ENCODE data around the gene EFCAB8.

DNA sequence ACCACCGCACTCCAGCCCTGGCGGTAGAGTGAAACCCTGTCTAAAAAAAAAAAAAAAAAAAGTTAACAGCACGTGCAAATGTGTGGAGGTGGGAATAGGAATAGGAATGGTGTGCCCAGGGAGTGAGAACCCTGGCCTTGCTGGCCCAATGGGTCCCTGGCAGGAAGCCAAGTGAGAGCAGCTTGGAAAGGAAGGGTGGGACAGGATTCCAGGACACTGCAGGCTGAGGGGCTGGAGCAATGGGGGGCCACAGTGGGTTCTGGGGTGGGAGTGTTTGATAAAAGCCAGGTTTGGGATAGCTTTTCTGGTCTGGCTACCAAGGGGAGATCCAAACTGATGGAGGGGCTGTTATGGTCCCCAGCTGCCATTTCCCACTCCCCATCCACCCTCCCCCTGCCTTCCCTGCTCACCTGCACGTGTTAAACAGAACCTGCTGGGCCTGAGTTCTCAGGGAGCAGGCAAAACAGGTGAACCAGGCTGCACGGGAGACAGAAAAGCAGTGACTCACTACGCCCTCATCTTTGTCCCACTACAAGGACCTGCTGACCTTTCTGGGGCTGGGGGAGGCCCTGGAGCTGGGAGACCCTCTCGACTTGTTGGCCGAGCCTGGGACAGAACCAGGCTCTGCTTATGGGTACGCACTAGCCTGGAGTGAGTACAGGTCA, 142.2 kb downstream of the EFCAB8 start:
- TF ChIP-seq, protein P1, sequence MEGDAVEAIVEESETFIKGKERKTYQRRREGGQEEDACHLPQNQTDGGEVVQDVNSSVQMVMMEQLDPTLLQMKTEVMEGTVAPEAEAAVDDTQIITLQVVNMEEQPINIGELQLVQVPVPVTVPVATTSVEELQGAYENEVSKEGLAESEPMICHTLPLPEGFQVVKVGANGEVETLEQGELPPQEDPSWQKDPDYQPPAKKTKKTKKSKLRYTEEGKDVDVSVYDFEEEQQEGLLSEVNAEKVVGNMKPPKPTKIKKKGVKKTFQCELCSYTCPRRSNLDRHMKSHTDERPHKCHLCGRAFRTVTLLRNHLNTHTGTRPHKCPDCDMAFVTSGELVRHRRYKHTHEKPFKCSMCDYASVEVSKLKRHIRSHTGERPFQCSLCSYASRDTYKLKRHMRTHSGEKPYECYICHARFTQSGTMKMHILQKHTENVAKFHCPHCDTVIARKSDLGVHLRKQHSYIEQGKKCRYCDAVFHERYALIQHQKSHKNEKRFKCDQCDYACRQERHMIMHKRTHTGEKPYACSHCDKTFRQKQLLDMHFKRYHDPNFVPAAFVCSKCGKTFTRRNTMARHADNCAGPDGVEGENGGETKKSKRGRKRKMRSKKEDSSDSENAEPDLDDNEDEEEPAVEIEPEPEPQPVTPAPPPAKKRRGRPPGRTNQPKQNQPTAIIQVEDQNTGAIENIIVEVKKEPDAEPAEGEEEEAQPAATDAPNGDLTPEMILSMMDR (IDR thresholded peaks at IDR 0.05): no peak
- TF ChIP-seq POLR2A (IDR thresholded peaks at IDR 0.05): no peak
